Measurements from ENCODE around the gene MAP3K20.
"Not testable (repeated sequence)": the region's sequence is repeated elsewhere in the genome, so short reads cannot be mapped to it uniquely, and the experiment has no call there.

Gene MAP3K20

GRCh38 chr2:173239644-173240043, 164.0 kb downstream of the MAP3K20 start:
- no peak for FAIRE-seq

DNA sequence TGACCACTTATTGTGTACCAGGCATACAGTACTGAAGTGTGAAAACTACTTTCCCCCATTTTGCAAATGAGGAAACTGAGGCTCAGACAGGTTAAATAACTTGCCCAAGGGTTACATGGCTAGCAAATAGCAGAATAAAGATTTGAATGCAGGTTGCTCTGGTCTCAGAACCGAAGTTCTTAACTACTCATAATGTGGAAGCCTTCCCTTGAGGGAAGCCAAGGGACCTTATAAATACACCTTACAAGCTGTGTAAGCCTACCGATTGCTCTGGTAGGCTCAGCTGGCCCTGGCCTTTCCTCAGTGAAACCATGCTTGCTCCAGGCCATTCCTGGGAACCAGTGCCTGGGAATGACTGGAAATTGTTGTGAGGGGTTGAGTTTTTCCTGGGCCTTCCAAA, 164.4 kb downstream of the MAP3K20 start:
- FAIRE-seq, result no peak

DNA sequence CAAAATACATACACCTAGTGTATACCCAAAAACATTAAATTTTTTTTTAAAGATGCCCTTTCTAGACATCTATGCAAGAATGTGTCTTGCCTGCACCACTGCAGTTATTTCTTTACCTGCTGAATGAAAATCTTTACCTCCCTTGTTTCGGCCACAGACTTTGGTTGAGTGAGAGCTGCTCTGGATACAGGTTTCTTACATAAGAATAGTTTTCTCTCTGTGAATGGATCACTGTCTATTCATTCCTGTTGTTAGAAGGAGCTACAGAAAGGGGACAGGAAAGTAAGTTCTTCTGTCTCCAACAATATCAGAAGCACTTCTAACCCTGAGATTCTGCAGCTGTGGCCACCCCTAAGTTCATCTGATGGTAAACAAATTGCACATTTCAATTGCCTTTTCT, 166.0 kb downstream of the MAP3K20 start:
- no peak for FAIRE-seq

DNA sequence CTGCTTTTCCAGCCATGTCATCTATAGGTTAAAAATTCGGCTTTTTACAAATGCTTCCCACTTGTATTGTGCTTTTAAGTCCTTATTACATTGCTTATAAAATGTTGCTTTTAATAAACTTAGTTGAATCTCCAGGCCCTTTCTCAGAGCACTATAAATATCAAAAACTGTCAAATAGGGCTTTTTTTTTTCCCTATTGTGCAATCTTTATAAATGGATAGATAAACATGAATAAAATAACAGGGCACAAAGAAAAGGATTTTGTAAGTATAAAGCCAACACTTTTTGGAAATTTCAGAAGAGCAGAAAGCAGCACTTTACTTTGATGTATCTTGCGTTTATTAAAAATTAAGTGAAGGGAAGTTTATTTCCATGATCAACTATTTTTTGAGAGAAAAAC, 171.5 kb downstream of the MAP3K20 start:
- no peak for FAIRE-seq

GRCh38 chr2:173248381-173248780, 172.7 kb downstream of the MAP3K20 start:
- no peak for FAIRE-seq

GRCh38 chr2:173249661-173250641, 174.3 kb downstream of the MAP3K20 start:
- FAIRE-seq, result no peak

GRCh38 chr2:173251225-173251624, 175.6 kb downstream of the MAP3K20 start:
- FAIRE-seq, result no peak

- FAIRE-seq, result no peak
Measured at GRCh38 chr2:173252581-173252980, 176.9 kb downstream of the MAP3K20 start.

DNA sequence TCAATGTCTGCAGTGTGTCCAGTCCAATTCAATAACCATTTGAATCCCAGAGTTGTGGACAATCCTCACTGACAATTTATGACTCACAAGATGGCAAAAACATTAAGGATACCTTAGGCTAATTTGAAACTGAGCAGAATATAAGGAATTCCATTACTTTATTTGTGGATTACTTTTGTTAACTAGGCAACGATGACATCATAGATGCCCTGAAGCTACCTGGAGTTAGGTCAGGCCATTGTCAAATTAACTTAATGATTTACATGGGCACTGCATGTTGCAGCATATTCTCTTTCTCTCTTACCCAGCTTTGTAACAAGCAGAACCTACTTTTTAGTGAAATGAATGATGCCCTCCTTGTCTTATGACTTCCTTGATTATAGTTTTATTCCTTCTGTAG, 179.0 kb downstream of the MAP3K20 start:
- no peak for FAIRE-seq

GRCh38 chr2:173258701-173259100, 183.1 kb downstream of the MAP3K20 start:
- no peak for FAIRE-seq

GRCh38 chr2:173262356-173262755, 186.7 kb downstream of the MAP3K20 start:
- FAIRE-seq, result not testable (repeated sequence)

GRCh38 chr2:173264151-173264550, 188.5 kb downstream of the MAP3K20 start:
- no peak for FAIRE-seq

- no peak for FAIRE-seq
Measured at GRCh38 chr2:173264603-173265366, 189.1 kb downstream of the MAP3K20 start.

DNA sequence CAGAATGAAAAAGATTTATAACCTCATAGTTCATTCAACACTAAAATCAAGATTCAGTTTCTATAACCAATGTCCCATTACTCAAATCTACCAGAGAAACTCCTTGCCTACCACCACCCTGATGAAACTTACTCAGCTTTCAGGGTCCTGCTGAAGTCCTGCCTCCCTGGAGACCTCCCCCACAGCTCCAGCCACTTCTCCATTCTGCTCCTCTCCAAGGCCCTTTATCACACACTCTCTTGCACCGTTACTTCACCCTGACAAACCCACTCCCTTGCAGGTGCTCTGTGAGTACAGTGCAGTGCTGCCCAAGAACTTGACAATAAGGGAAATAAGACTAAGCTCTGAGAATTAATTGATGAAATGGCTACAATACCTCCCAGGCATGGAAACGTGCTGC, 195.5 kb downstream of the MAP3K20 start:
- FAIRE-seq, result no peak

- FAIRE-seq, result no peak
Measured at GRCh38 chr2:173271825-173272224, 196.2 kb downstream of the MAP3K20 start.

GRCh38 chr2:173272849-173273248, 197.2 kb downstream of the MAP3K20 start:
- FAIRE-seq, result no peak

DNA sequence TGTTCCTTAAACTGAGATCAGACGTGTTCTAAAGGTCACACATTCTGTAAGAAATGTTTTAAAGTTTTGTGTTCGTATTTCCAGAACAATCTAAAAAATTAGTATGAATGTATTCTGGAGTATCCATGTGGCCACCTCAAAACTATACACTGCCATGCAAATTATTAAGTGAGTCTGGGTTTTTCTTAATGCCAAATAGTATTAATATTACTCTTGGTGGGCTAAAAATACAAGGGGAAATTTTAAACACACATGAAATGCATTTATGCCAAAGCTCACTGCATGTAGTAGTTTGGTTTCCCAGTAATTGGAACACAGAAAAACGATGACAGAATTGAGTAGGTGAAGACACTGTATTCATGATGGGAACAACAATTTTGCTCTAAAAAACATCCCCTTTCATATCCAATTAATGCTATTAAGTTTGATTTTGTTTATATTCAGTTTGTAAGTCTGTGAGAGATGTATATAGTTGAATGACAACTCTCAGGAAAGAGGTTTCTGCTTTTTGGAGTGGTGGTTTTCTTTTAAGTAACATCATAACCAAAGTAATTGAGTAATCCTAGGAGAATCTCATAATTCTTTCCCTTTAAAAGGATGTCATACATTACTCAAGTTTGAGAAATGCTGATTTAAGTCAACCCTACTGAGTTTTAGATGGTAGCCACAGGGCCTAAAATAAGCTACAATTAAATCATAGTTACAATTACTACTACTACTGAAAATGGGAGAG, 203.3 kb downstream of the MAP3K20 start:
- FAIRE-seq, result no peak

DNA sequence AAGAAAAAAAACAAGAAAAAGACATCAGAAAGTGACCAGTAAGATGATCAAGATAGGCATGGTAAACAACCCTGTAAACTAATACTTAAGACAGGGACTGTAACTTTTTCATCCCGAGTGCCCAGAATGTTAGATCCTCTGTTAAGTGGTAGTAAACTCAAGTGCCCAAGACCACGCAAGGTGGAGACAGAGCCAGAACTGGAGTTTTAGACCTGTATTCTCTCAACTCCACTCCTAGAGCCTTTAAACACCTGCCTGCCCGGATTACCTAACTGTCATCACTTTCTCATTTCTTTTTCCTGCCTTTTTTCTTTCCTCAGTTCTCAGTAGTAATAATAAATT, 203.9 kb downstream of the MAP3K20 start:
- no peak for FAIRE-seq

DNA sequence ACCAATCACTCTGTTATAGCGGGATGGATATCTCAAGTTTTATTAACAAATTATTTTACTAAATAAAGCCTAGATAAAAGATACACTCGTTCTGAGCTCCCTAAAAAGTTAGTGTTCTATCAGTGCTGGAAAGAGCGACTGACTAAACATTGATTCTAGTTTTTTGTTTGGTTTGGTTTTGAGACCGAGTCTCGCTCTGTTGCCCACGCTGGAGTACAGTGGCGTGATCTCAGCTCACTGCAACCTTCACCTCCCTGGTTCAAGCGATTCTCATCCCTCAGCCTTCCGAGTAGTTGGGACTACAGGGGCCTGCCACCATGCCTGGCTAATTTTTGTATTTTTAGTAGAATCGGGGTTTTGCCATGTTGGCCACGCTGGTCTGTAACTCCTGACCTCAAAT, 205.2 kb downstream of the MAP3K20 start:
- no peak for FAIRE-seq

GRCh38 chr2:173281898-173282297, 206.3 kb downstream of the MAP3K20 start:
- FAIRE-seq, result not testable (repeated sequence)

DNA sequence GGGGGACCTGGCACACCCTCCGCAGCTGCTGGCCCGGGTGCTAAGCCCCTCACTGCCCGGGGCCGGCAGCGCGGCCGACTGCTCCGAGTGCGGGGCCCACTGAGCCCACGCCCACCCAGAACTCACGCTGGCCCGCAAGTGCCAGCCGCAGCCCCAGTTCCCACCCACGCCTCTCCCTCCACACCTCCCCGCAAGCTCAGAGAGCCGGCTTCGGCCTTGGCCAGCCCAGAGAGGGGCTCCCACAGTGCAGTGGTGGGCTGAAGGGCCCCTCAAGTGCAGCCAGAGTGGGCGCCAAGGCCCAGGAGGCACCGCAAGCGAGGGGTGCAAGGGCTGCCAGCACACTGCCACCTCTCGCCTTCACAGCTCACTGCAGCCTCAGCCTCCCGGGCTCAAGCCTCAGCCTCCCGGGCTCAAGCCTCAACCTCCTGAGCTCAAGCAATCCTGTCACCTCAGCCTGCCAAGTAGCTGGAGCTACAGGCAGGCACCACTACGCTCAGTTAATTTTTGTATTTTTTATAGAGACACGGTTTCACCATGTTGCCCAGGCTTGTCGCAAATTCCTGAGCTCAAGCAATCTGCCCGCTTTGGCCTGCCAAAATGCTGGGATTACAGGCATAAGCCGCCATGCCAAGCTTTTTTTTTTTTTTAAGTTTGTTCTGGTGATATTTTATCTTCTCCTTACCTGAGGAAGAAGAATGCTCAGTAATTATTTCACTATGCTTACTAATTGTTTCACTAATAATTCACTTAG, 207.3 kb downstream of the MAP3K20 start:
- FAIRE-seq, result no peak

- no peak for FAIRE-seq
Measured at GRCh38 chr2:173286153-173286809, 210.6 kb downstream of the MAP3K20 start.

Data from colon (tissue), 2 donors.